CMK (cell line): ENCODE data around the gene CDK19.
"Not testable (repeated sequence)": the region's sequence is repeated elsewhere in the genome, so short reads cannot be mapped to it uniquely, and the experiment has no call there.

Experiments used
- DNase-seq: peaks from one replicate; pipeline ENCODE4 v3.0.0-alpha.2; 2010; ENCODE audit warnings: low read depth

The CDK19 gene

DNA sequence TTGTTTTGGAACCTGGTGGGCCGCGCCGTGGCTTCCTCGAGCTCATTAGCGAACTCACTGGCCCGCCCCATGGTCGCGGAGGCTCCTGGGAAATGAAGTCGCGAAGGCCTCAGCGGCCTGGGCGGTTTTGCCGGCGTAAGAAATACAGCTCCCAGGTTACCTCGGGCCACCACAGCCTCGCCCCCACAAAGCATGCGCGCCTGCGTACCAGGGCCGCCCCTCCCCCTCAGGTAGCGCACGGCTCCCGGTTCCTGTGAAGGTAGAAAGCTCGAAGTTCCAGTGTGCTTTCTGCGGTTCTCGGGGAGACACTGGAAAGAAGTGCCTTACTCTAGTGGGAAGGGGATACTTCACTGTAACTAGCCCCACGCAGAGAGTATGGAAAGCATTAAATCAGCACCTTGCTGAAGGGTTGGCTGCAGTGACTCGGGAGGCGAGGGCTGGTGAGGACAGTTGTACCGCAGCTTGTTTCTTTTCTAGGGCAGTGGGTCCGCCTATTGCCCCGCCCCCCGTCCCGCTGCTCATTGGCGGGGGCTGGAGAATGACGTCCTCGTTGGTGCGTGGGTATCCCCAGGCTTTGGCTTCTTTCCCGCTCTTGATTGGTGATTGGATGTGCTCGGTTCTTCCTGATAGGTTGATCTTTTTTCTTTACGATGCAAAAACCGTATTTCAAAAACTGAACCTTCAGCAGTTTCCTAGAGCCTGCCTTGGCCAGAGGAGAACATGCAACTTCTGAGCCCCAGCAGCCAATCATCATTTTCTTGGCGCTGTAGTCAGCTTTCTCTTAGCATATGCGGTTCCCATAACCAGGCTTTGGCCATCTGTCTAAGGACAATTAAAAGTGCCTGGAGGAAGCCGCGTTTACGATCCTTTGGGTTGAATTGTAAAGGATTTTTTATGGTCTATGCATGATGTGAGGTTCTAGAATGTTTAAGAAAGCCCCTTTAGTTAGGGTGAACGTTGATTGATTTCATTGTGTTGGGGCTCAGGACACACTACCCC is at the start of gene CDK19:
TSS of gene CDK19 (minus strand) at position 59 of the 999 bp plus-strand sequence. CDS start 333 bp downstream, outside the sequence.
- peak; percentile 96 for DNase-seq

DNA sequence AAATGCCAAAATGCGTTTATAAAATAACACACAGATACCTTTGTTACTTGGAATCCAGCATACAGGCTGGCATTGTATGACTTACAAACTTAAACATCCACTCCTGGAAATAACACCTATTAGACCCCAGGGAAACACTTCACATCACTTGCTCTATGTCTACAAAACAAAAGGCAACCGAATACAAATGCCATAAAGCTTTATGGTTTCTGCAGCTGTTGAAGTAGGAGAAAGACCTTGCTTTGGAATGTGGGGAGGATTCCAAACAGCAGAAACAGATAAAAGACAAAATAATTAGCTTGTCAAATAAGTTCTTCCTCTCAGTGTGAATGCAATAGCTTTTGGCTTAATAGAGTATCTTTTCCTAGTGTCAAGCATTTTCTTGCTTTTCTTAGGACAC is 49.6 kb upstream of the CDK19 start:
- DNase-seq: no peak

DNA sequence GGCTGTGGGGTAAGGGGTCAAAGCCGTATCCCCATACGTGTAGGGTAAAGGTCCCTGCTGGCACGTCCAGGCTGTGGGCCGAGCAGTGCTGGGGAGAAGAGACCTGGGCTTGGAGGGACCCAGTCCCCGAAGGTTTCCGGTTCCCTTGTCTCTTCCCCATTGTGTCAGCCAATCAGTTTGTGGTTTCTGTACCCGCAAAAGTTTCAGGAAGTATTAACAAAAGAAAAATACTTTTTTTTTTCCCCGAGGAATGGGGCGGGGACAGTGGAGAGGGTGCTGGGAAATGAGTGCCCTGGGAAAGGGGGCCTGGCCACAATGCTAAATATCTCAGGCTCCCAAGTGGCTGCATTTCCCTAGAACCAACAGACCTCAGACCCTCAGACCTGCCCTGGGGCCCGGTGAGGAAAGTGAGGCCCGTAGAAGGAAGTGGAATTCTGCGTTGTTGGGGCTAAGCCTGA is 44.1 kb upstream of the CDK19 start:
- DNase-seq: no peak

DNA sequence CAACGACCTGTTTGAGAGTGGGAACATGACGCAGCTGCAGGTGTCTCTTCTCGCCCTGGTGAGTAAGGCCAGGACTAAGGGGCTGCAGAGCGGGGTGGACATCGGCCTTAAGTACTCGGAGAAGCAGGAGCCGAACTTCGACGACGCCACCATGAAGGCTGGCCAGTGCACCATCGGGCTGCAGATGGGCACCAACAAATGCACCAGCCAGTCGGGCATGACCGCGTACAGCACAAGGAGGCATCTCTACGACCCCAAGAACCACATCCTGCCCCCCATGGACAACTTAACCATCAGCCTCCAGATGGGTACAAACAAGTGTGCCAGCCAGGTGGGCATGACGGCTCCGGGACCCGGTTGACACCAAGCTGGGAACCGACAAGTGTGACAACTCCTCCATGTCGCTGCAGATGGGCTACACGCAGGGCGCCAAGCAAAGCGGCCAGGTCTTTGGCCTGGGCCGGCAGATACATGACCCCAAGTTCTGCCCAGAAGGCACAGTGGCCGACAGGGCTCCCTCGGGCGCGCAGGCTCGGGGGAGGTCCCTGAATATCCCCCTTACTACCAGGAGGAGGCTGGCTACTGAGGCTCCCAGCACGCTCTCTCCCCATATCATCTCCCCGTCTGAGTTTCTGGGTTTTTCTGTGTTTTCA is 43.4 kb upstream of the CDK19 start:
- DNase-seq: no peak

DNA sequence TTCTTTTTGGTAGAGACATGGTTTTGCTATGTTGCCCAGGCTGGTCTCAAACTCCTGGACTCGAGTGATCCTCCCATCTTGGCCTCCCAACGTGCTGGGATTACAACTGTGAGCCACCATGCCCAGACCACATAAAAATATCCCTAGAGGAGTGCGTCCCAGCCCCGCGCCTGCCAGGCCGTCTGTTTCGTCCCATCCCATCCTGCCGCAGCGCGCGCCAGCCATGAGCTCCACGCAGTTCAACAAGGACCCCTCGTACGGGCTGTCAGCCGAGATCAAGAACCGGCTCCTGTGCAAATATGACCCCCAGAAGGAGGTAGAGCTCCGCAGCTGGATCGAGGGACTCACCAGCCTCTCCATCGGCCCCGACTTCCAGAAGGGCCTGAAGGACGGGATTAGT is 42.7 kb upstream of the CDK19 start:
- no peak for DNase-seq

DNA sequence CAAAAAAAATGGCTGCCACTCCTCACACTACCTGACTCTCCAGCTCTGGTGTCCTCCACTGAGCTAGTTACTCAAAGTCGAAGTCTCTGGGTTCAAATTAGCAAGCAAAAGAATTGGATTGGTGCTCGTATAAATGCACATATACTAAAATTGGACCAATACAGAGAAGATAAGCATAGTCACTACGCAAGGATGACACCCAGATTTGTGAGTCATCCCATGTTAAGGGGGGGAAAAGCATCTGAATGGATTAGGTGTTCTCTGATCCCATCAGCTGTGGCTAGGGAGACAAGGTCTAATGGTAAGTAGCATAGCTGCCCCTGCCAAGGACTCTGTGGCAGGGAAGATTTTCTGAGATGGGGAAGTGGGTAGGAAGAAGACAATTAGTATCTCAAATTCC is 41.0 kb upstream of the CDK19 start:
- DNase-seq: no peak

DNA sequence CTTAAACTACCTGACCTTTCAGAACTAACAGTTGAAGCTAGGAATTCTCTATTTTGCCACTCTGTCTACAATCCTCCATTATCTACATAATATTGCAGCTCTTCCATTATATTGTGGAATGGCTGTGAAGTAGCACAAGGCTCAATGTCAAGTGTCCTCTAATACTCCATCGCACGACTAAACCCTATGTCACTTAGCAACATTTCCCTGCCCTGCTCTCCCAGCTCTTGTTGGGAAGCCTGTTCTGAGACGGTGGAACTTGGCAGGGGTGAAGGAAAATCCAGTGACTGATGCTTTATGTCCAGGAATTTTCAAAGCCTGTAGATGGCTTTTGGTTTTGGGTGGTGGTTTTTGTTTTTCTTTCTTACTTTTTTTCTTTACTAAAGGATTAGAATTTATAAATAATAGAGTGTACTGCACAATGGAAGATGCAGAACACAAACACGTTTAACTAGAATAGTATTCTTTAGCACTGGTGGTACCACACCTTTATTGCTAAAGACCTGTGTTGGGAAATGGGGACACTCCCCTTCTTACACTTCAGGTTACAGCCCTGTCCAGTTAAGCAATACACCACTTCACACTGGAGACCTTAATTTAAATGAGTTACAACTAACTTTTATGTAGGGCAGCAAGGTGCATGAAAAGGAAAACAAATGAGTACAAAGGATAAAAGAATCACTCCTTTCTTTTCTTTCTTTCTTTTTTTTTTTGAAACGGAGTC is 38.6 kb upstream of the CDK19 start:
- no peak for DNase-seq

DNA sequence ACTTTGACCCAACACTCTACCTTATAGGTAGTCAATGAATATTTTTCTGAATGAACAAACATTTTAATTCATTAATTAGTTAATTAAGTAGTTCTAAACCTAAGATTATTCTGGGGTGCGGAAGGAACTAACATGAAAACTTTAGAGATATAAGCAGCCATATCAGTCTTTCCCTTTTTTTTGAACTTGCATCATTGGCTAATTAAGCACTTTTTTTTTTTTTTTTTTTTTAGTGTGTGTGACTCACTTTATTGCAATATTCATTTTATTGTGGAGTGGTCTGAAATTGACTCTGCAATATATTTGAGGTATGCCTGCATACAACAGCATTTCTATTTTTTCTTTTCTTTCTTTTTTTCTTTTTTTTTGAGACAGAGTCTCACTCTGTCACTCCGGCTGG is 37.5 kb upstream of the CDK19 start:
- DNase-seq: no peak

DNA sequence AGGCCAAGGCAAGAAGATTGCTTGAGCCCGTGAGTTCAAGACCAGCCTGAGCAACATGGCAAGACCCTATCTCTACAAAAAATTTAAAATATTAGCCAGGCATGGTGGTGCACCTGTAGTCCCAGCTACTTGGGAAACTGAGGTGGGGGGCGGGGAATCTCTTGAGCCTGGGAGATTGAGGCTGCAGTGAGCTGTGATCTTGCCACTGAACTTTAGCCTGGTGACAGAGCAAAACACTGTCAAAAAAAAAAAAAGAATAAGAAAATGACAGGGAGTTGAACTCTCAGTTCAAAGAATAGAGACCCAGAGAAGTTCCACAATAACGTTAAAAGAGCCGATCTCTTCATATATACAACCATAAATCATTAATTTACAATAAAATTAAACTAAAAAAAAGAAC is 34.5 kb upstream of the CDK19 start:
- DNase-seq: no peak

DNA sequence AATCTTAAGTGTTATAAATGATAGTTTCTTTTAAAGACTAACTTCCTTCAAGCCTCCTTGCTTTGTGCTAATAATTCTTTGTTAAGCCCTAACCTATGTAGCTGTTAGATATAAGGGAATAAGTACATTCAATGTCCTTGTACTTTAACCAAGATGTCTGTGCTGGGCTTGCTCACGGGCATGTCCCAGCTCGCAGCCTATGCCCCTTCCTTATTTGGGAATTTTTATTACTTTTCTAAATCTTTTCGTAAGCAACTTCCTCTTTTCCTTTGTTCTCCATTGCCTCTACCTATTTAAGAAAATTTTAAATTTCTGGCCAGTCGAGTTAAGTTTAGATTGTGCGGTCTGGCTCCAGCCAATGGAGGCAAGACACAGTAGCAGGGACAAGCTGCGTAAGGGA is 26.0 kb upstream of the CDK19 start:
- no peak for DNase-seq

DNA sequence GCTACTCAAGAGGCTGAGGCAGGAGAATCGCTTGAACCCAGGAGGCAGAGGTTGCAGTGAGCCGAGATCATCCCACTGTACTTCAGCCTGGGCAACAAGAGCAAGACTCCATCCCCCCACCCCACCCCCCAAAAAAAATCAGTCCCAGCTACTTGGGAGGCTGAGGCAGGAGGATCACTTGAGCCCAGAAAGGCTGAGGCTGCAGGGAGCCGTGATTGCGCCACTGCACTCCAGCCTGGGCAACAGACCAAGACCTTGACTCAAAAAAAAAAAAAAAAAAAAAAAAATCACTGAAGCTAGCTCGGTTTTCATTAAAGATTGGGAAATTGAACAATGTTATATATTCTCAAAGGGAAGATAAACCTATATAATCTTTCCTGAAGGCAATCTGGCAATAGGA is 20.5 kb upstream of the CDK19 start:
- not testable (repeated sequence) for DNase-seq

DNA sequence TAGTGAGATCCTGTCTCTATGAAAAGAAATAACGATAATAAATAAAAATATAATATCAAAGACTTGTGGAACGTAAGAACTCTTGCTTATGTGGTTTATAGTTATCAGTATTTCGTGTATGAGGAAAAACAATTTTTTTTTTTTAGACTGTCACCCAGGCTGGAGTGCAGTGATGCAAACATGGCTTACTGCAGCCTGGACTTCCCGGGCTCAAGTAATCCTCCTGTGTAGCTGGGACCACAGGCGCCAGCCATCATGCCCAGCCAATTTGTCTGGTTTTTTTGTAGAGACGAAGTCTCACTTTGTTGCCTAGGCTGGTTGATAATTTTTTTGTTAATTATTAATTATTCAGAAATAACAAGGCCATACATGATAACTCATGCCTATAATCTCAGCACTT is 18.6 kb upstream of the CDK19 start:
- no peak for DNase-seq

DNA sequence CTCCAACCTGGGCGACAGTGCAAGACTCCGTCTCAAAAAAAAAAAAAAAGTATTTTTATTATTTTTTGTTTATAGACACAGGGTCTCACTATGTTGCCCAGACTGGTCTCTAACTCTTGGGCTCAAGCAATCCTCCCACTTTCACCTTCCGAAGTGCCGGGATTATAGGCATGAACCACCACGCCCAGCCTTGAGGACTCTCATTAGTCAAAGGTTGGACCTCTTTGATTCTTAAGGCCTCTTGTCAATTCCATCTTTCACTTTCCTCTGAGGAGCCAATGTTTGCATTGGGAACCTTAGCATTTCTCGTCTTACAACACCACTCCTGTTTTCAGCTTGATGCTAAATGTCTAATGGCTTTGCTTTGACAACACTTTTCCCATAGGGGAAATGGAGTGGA is 16.1 kb upstream of the CDK19 start:
- no peak for DNase-seq

DNA sequence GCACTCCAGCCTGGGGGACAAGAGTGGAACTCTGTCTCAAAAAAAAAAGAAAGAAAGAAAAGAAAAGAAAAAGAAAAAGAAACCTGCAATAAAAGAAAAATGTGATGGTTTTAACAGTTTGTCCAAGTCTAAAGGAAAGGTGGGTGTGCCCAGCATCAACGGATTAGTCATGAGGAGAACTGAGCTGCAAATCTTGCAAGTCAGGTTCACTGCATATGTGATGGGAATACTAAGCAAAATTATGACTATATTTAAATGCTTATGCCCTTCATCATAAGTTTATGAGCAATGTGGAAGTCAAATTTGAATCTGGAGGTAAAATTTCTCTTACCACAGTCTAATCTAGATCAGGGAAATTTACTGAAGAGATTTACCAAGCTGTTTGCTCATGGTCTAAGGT is 13.1 kb upstream of the CDK19 start:
- DNase-seq: no peak

DNA sequence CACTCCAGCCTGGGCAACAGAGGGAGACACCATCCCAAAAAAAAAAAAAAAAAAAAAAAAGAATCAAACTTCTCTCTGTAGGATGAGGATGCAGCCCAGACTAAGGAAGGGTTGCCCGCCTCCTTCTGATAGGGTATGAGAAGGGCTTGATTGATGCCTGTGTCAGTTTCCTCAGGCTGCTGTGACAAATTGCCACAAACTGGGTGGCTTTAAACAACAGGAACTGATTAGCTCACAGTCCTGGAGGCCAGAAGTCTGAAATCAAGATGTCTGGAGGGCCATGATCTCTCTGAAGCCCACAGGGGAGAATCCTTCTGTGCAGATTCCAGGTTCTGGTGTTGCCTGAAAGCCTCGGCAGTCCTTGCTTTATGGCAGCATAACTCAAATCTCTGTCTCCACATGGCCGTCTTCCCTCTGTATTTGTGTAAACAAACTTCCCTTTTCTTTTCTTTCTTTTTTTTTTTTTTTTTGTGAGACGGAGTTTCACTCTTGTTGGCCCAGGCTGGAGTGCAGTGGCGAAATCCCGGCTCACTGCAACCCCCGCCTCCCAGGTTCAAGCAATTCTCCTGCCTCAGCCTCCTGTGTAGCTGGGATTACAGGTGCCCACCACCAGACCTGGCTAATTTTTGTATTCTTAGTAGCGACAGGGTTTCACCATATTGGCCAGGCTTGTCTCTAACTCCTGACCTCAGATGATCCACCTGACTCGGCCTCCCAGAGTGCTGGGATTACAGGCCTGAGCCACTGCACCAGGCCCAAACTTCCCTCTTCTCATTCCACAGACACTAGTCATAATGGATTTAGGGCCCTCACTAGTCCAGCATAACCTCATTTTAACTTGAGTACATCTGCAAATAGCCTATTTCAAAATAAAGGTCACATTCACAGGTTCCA is 11.2 kb upstream of the CDK19 start:
- DNase-seq: no peak

DNA sequence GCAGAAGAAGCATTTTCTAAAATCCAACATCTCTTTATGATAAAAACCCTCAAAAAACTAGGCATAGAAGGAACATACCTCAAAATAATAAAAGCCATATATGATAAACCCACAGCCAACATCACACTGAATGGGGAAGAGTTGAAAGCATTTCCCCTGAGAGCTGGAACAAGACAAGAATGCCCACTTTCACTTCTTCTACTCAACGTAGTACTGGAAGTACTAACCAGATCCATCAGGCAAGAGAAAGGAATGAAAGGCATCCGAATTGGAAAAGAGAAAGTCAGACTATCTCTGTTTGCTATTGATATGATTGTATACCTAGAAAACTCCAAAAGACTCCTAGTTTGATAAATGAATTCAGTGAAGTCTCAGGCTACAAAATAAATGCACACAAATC is 7.9 kb upstream of the CDK19 start:
- DNase-seq: no peak

DNA sequence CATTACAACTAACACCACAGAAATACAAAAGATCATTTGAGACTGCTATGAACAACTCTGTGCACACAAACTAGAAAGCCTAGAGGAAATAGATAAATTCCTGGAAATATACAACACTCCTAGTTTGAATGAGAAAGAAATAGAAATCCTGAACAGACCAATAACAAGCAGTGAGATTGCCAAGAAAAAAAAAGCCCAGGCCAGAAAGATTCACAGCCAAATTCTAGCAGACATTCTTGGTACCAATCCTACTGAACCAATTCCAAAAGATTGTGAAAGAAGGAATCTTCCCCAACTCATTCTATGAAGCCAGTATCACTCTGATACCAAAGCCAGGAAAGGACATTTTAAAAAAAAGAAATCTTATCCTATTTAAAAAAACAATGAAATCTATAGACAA is 7.0 kb upstream of the CDK19 start:
- DNase-seq: no peak

DNA sequence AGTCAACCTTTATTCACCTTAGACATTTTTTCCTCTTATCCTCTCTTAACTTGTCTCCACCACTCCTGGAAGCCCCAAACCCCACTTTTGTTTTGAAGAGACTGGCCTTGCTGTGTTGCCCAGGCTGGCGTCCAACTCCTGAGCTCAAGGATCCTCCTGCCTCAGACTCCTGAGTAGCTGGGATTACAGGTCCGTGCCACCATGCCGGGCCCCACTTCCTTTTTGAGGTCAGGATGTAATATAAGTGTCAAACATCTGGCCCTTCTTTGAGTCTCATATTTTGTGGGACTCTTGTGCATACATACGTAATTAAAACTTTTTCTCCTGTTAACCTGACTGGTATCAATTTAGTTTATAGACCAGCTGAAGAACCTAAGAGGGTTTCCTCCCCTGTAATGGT is 1.4 kb upstream of the CDK19 start:
- DNase-seq: peak; percentile 40

DNA sequence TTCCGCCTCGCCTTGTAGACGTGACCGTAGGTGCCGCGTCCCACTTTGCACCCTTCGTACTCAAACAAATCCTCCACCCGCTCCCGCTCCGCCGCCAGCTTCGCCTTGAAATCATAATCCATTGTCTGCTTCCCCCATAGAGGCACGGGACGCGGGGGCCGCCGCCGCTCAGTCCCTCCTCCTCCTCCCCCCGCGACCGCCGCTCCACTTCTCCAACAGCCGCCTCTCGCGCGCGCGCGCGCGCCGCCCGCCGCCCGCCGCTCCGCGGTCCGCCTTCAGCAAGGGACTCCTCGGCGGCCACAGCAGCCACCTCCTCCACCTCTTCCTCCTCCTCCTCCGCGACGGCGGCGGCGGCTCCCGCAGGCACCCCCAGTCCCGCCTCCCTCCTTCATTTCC is 256 bp downstream of the CDK19 start:
- no peak for DNase-seq

DNA sequence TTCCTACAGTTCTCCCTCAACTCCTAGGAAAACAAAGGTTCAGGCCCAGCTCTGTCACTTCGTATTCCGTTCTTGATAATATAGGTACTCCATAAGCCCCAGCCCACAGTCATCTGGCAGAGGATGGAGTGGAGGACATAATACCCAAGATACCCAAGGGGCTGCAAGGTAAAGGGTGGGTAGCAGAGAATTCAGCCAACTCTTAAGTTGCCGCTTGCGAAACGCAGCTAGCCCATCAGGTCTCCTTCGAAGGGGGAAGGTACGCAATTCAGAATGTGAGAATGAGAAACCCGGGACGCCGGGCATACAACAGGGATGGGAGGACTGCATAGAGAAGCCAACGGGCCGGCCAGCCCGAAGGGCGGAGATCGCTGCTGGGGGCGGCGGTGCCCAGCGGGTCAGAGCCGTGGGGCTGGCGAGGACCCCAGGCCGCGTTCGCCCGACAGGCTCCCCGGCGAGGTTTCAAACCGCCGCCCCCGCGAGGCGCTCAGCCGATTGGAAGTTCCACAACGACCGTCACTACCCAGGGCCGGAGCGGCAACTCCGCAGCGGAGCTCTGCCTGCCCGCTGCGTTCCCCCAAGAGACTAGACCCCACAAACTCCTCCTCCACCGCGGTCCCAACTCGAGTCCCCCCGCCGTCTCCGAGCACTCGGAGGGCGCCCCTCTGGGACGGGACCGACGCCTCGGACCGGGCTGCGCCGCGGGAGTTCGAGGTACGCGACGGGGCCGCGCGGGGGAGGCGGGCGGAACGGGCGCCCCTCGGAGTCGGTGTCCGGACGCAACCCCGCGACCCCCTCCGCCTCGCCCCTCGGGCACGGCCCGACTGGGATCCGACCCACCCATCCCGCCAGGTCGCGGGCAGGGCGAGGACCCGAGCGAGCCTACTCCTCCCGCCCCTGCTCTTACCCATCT is 911 bp downstream of the CDK19 start:
- DNase-seq: no peak
